MM.1S (cell line): ENCODE results near the gene AEBP1.
A peak's percentile ranks its signal among the peaks of the same experiment; 100 is the strongest.

Experiments used
- DNase-seq: peaks from one replicate; pipeline ENCODE4 v3.0.0-alpha.2; 2015
- H2AFZ ChIP-seq: fragments of 300-600 bp; sonication (generic); 2 replicates; pipeline ENCODE4 v1.6.0; 2016; ENCODE audit warnings: antibody characterized with exemption, low read length
- H3F3A ChIP-seq: fragments of 300-600 bp; sonication (generic); 2 replicates; pipeline ENCODE4 v1.6.1; 2016; ENCODE audit warnings: mild to moderate bottlenecking, antibody characterized with exemption, low read length, moderate library complexity, mixed read lengths; ENCODE audit not compliant: insufficient read depth
- H3K27ac ChIP-seq: fragments of 300-600 bp; sonication (generic); 2 replicates; pipeline ENCODE4 v1.5.1; 2016; ENCODE audit warnings: mild to moderate bottlenecking, low read length
- H3K27me3 ChIP-seq: fragments of 300-600 bp; sonication (generic); replicated peaks from 2 replicates; pipeline ENCODE4 v1.6.0; 2016; ENCODE audit warnings: low read length; ENCODE audit not compliant: insufficient read depth
- H3K36me3 ChIP-seq: fragments of 300-600 bp; sonication (generic); replicated peaks from 2 replicates; pipeline ENCODE4 v1.6.1; 2016; ENCODE audit warnings: mild to moderate bottlenecking, low read length, mixed read lengths; ENCODE audit not compliant: insufficient read depth
- H3K4me1 ChIP-seq: fragments of 300-600 bp; sonication (generic); 2 replicates; pipeline ENCODE4 v1.6.1; 2016; ENCODE audit warnings: low read length, mixed read lengths
- H3K4me2 ChIP-seq: fragments of 300-600 bp; sonication (generic); 2 replicates; pipeline ENCODE4 v1.6.0; 2016; ENCODE audit warnings: low read depth, low read length
- H3K4me3 ChIP-seq: fragments of 300-600 bp; sonication (generic); 2 replicates; pipeline ENCODE4 v1.5.1; 2016; ENCODE audit warnings: low read length, mixed read lengths
- H3K79me2 ChIP-seq: fragments of 300-600 bp; sonication (generic); 2 replicates; pipeline ENCODE4 v1.6.1; 2016; ENCODE audit warnings: mixed run types, low read length, mixed read lengths
- H3K9ac ChIP-seq: fragments of 300-600 bp; sonication (generic); 2 replicates; pipeline ENCODE4 v1.6.1; 2016; ENCODE audit warnings: low read length, mixed read lengths
- H3K9me2 ChIP-seq: fragments of 300-600 bp; sonication (generic); replicated peaks from 2 replicates; pipeline ENCODE4 v1.6.1; 2016; ENCODE audit warnings: mild to moderate bottlenecking, low read length, mixed read lengths; ENCODE audit not compliant: insufficient read depth
- H3K9me3 ChIP-seq: fragments of 300-600 bp; sonication (generic); replicated peaks from 2 replicates; pipeline ENCODE4 v1.6.1; 2016; ENCODE audit warnings: mild to moderate bottlenecking, low read length, mixed read lengths; ENCODE audit not compliant: insufficient read depth
- H4K20me1 ChIP-seq: fragments of 300-600 bp; sonication (generic); 2 replicates; pipeline ENCODE4 v1.6.1; 2016; ENCODE audit warnings: mild to moderate bottlenecking, low read length, moderate library complexity, mixed read lengths; ENCODE audit not compliant: insufficient read depth
- EZH2 ChIP-seq: fragments of 300-600 bp; sonication (generic); optimal IDR thresholded peaks from 2 replicates; pipeline ENCODE3; 2017; ENCODE audit warnings: low read depth, mild to moderate bottlenecking, antibody characterized with exemption, low read length, mixed read lengths
- EZH2phosphoT487 ChIP-seq: fragments of 300-600 bp; sonication (generic); IDR thresholded peaks from 2 replicates; pipeline ENCODE4 v1.6.1; 2018; ENCODE audit warnings: antibody characterized with exemption, low read length
- TF ChIP-seq, protein P1 (sequence below): fragments of 300-600 bp; sonication (generic); IDR thresholded peaks from 2 replicates; pipeline ENCODE4 v1.5.1; 2016; ENCODE audit warnings: antibody characterized with exemption, low read length, mixed read lengths

AEBP1 gene

DNA sequence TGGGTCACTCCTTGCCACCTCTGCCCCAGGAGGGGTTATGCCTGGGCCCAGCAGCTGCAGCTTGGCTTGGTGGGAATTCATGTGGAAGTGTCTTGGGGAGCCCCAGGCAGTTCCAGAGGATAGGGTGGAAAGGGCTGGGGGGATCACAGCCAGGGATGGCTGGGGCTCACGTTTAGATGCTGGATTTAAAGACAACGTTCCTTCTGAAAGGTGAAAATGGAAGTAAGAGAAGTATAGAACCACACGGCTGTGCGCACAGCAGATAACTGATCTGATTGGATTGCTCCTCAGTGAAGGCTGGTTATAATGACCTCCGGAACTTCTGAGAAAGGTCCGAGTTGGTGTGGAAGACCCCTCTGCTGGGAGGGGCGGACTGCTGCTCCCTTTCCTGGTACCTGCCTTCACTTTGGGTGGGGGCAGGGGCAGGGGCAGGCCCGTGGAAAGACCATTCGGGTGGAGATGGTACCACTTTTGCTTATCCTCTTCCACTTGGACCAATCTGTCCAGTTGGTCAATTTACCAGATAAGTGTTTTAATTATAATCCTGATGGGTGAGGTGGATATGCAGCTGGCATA, 44.9 kb downstream of the AEBP1 start:
- H4K20me1 ChIP-seq, result no peaks in the 10 kb centered on the region

DNA sequence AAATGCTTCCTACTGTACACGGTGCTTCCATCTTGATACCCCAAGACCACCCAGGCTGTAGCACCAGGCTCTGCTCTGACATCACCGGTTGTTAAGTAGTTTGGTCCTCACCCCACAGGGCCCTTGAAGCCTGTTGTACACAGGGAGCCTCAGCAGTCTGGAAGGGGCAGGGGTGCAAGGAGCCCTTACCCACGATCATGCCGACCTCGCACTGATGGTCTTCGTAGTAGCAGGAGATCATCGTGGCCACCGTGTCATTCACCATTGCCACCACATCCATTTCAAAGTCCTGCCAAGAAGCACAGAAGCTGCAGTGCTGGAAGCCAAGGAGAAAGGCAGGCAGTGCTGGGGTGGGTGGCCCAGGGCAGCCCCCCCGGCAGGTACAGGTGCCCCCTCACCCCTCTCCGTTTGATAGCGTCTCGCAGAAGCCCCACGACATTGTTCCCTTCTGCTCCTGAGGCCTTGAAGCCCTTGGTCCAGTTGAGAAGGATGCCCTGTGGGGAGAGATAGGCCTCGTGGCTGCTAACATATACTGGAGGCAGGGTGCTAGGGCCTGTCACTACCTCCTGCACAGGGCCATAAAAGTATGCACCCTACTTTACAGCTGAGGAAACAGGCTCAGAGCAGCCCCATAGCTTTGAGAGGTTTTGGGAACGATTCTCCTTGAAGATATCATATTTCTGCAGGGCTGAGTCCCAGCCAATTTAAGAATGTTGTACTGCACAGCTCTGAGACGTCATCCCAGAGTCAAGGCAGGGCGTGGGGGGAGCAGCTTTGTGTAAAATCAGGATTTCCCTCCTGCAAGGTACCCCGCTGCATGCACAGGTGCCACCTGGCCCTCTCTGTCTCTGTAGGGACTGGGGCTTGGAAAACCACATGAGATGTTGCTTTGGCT, 45.7 kb downstream of the AEBP1 start:
- Histone ChIP-seq H2AFZ (no peak overlapping the region), H3K36me3 (no peaks in the 10 kb centered on the region), H3K27me3 (no peaks in the 10 kb centered on the region), H3K4me2 (no peak overlapping the region), H3K9me3 (no peaks in the 10 kb centered on the region), H3K4me1 (no peaks in the 10 kb centered on the region), H4K20me1 (no peaks in the 10 kb centered on the region), H3K27ac (no peak overlapping the region), H3K9me2 (no peaks in the 10 kb centered on the region), H3K4me3 (no peak overlapping the region), H3F3A (no peaks in the 10 kb centered on the region), H3K9ac (no peak overlapping the region), H3K79me2 (no peaks in the 10 kb centered on the region)
- TF ChIP-seq, protein P1, sequence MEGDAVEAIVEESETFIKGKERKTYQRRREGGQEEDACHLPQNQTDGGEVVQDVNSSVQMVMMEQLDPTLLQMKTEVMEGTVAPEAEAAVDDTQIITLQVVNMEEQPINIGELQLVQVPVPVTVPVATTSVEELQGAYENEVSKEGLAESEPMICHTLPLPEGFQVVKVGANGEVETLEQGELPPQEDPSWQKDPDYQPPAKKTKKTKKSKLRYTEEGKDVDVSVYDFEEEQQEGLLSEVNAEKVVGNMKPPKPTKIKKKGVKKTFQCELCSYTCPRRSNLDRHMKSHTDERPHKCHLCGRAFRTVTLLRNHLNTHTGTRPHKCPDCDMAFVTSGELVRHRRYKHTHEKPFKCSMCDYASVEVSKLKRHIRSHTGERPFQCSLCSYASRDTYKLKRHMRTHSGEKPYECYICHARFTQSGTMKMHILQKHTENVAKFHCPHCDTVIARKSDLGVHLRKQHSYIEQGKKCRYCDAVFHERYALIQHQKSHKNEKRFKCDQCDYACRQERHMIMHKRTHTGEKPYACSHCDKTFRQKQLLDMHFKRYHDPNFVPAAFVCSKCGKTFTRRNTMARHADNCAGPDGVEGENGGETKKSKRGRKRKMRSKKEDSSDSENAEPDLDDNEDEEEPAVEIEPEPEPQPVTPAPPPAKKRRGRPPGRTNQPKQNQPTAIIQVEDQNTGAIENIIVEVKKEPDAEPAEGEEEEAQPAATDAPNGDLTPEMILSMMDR, result no peak
- TF ChIP-seq EZH2, result no peak
- TF ChIP-seq EZH2phosphoT487, result no peak
- DNase-seq, result no peak

More for the DNA sequence above, 44.9 kb downstream of the AEBP1 start:
- H3F3A ChIP-seq, result no peaks in the 10 kb centered on the region
- TF ChIP-seq EZH2 (no peak), EZH2phosphoT487 (no peak)
- TF ChIP-seq, protein P1, result no peak
- H3K4me1 ChIP-seq, result no peaks in the 10 kb centered on the region
- H3K27ac ChIP-seq, result no peak overlapping the region
- no peaks in the 10 kb centered on the region for H3K79me2 ChIP-seq
- no peak overlapping the region for H3K4me2 ChIP-seq
- H3K36me3 ChIP-seq, result no peaks in the 10 kb centered on the region
- DNase-seq, result no peak
- H3K4me3 ChIP-seq, result no peak overlapping the region
- H3K27me3 ChIP-seq, result 0 out of 2 replicates have a peak, but pooled peaks cover 6% of the 10 kb centered on the region
- H3K9ac ChIP-seq, result no peak overlapping the region
- no peaks in the 10 kb centered on the region for H3K9me2 ChIP-seq
- no peak overlapping the region for H2AFZ ChIP-seq
- H3K9me3 ChIP-seq, result no peaks in the 10 kb centered on the region

DNA sequence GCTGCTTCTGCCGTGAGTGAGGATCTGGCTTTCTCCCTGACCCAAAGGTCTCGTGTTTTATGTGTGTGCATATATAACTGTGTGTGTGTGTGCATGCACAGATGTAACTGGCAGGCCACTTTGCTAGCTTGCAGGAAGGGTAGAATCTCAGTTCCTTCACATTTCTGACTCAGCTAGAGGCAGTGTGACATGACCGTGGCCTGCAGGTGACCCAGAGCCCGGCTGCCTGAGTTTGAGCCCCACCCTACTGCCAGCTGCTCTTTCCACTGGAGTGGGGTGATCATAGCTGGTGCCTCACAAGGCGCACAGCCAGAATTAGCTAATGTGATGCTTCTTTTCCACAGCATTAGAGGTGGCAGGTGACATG, 46.3 kb downstream of the AEBP1 start:
- H3K4me1 ChIP-seq, result no peaks in the 10 kb centered on the region
- TF ChIP-seq EZH2 (no peak), EZH2phosphoT487 (no peak)
- TF ChIP-seq, protein P1, result no peak
- H3K36me3 ChIP-seq, result no peaks in the 10 kb centered on the region
- H3K9ac ChIP-seq, result no peak overlapping the region
- no peak overlapping the region for H2AFZ ChIP-seq
- H3K9me2 ChIP-seq, result no peaks in the 10 kb centered on the region
- no peaks in the 10 kb centered on the region for H3K9me3 ChIP-seq
- H3K4me2 ChIP-seq, result no peak overlapping the region
- no peaks in the 10 kb centered on the region for H4K20me1 ChIP-seq
- DNase-seq, result peak; percentile 21
- no peaks in the 10 kb centered on the region for H3K27me3 ChIP-seq
- H3K4me3 ChIP-seq, result no peak overlapping the region
- no peaks in the 10 kb centered on the region for H3K79me2 ChIP-seq
- H3F3A ChIP-seq, result no peaks in the 10 kb centered on the region
- H3K27ac ChIP-seq, result no peak overlapping the region
